Measurements from ENCODE around the gene IL13.

Gene IL13

GRCh38 chr5:132679166-132679565 is 21.2 kb downstream of the IL13 start:
- no peak for DNase-seq (ENCODE audit: low read depth, low spot score)
- Histone ChIP-seq H3K9me3 (ENCODE audit: insufficient read depth, low read length) (no peaks in the 10 kb centered on the region), H3K4me1 (ENCODE audit: insufficient read depth, insufficient read length) (no peaks in the 10 kb centered on the region), H3K27me3 (ENCODE audit: insufficient read depth, insufficient read length) (no peaks in the 10 kb centered on the region), H3K4me3 (ENCODE audit: insufficient read length, low read depth) (no peak overlapping the region), H3K9ac (ENCODE audit: insufficient read length, low read depth) (no peak overlapping the region), H3K36me3 (ENCODE audit: insufficient read depth, insufficient read length, low read length) (no peaks in the 10 kb centered on the region)
- no peak for TF ChIP-seq ZNF274 (IDR thresholded peaks at IDR 0.05; ENCODE audit: low read depth, low read length)
- TF ChIP-seq YY1 (IDR thresholded peaks at IDR 0.05; ENCODE audit: insufficient read depth, insufficient read length), result no peak
- TF ChIP-seq SUZ12 (IDR thresholded peaks at IDR 0.05; ENCODE audit: extremely low read depth, insufficient read depth, insufficient read length), result no peak

- Histone ChIP-seq H3K9ac (ENCODE audit: insufficient read length, low read depth) (no peak overlapping the region), H3K9me3 (ENCODE audit: insufficient read depth, low read length) (no peaks in the 10 kb centered on the region), H3K4me3 (ENCODE audit: insufficient read length, low read depth) (no peak overlapping the region), H3K4me1 (ENCODE audit: insufficient read depth, insufficient read length) (no peaks in the 10 kb centered on the region), H3K36me3 (ENCODE audit: insufficient read depth, insufficient read length, low read length) (no peaks in the 10 kb centered on the region), H3K27me3 (ENCODE audit: insufficient read depth, insufficient read length) (no peaks in the 10 kb centered on the region)
- TF ChIP-seq ZNF274 (IDR thresholded peaks at IDR 0.05; ENCODE audit: low read depth, low read length) (no peak), SUZ12 (IDR thresholded peaks at IDR 0.05; ENCODE audit: extremely low read depth, insufficient read depth, insufficient read length) (no peak), YY1 (IDR thresholded peaks at IDR 0.05; ENCODE audit: insufficient read depth, insufficient read length) (no peak)
- no peak for DNase-seq (ENCODE audit: low read depth, low spot score)
Observed at GRCh38 chr5:132679717-132680380, 21.9 kb downstream of the IL13 start.

DNA sequence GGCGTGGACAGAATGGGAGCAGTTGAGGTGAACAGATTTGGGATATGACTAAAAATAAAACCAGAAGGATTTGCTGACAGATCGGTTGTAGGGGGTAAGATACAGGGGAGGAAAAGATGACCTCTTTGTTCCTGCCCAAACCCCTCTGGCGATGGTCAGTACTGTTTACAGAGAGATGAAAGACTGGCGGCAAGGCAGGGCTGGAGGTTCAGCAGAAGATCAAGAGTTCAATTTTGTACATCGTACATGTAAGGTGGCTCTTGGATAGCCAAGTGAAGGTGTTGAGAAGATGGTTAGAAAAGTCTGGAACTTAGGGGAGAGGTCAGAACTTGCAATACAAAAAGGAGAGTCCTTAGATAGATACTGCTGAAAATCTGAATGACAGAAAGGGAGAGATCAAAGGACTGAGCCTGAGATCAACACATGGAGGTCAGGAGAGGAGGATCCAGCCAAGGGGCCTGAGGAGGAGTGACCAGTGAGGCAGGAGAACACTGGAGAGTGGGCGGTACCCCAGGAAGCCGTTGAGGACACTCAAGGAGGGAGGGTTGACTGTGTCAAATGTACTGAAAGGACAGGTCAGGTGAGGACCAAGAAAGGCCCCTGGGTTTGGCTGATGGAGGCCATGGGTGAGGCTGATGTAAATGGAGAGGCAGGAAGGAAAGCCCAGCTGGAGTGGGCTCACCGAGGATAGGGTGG is 23.0 kb downstream of the IL13 start:
- Histone ChIP-seq H3K36me3 (ENCODE audit: insufficient read depth, insufficient read length, low read length) (no peaks in the 10 kb centered on the region), H3K9me3 (ENCODE audit: insufficient read depth, low read length) (no peaks in the 10 kb centered on the region), H3K4me1 (ENCODE audit: insufficient read depth, insufficient read length) (no peaks in the 10 kb centered on the region), H3K27me3 (ENCODE audit: insufficient read depth, insufficient read length) (no peaks in the 10 kb centered on the region), H3K4me3 (ENCODE audit: insufficient read length, low read depth) (no peak overlapping the region), H3K9ac (ENCODE audit: insufficient read length, low read depth) (no peak overlapping the region)
- TF ChIP-seq YY1 (IDR thresholded peaks at IDR 0.05; ENCODE audit: insufficient read depth, insufficient read length), result no peak
- no peak for TF ChIP-seq ZNF274 (IDR thresholded peaks at IDR 0.05; ENCODE audit: low read depth, low read length)
- no peak for TF ChIP-seq SUZ12 (IDR thresholded peaks at IDR 0.05; ENCODE audit: extremely low read depth, insufficient read depth, insufficient read length)
- no peak for DNase-seq (ENCODE audit: low read depth, low spot score)

- Histone ChIP-seq H3K36me3 (ENCODE audit: insufficient read depth, insufficient read length, low read length) (no peaks in the 10 kb centered on the region), H3K9ac (ENCODE audit: insufficient read length, low read depth) (no peak overlapping the region), H3K9me3 (ENCODE audit: insufficient read depth, low read length) (no peaks in the 10 kb centered on the region), H3K27me3 (ENCODE audit: insufficient read depth, insufficient read length) (no peaks in the 10 kb centered on the region), H3K4me1 (ENCODE audit: insufficient read depth, insufficient read length) (no peaks in the 10 kb centered on the region), H3K4me3 (ENCODE audit: insufficient read length, low read depth) (no peak overlapping the region)
- DNase-seq (ENCODE audit: low read depth, low spot score), result no peak
- TF ChIP-seq YY1 (IDR thresholded peaks at IDR 0.05; ENCODE audit: insufficient read depth, insufficient read length) (no peak), SUZ12 (IDR thresholded peaks at IDR 0.05; ENCODE audit: extremely low read depth, insufficient read depth, insufficient read length) (no peak), ZNF274 (IDR thresholded peaks at IDR 0.05; ENCODE audit: low read depth, low read length) (no peak)
Observed at GRCh38 chr5:132681476-132681831, 23.5 kb downstream of the IL13 start.

GRCh38 chr5:132681983-132682382 is 24.0 kb downstream of the IL13 start:
- no peak overlapping the region for H3K9ac ChIP-seq (ENCODE audit: insufficient read length, low read depth)
- H3K4me1 ChIP-seq (ENCODE audit: insufficient read depth, insufficient read length), result no peaks in the 10 kb centered on the region
- H3K9me3 ChIP-seq (ENCODE audit: insufficient read depth, low read length), result no peaks in the 10 kb centered on the region
- TF ChIP-seq ZNF274 (IDR thresholded peaks at IDR 0.05; ENCODE audit: low read depth, low read length), result no peak
- TF ChIP-seq SUZ12 (IDR thresholded peaks at IDR 0.05; ENCODE audit: extremely low read depth, insufficient read depth, insufficient read length), result no peak
- no peaks in the 10 kb centered on the region for H3K36me3 ChIP-seq (ENCODE audit: insufficient read depth, insufficient read length, low read length)
- no peak overlapping the region for H3K4me3 ChIP-seq (ENCODE audit: insufficient read length, low read depth)
- no peak for DNase-seq (ENCODE audit: low read depth, low spot score)
- no peaks in the 10 kb centered on the region for H3K27me3 ChIP-seq (ENCODE audit: insufficient read depth, insufficient read length)

DNA sequence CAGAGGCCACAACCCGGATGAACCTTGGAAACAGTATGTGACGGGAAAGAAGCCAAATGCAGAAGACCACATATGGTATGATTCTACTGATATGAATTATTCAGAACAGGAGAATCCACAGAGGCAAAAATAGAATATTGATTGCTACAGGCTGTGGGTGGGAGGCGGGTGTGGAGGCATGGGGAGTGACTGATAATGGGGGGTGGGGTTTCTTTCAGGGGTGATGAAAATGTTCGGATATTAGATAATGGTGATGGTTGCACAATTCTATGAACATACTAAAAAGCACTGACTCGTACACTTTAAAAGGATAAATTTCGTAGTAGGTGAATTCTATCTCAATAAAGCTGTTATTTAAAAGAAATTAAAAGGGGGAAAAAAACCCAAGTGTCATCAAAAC is 26.5 kb downstream of the IL13 start:
- DNase-seq (ENCODE audit: low read depth, low spot score), result no peak
- H3K4me3 ChIP-seq (ENCODE audit: insufficient read length, low read depth), result no peak overlapping the region
- no peaks in the 10 kb centered on the region for H3K9me3 ChIP-seq (ENCODE audit: insufficient read depth, low read length)
- H3K9ac ChIP-seq (ENCODE audit: insufficient read length, low read depth), result no peak overlapping the region
- H3K27me3 ChIP-seq (ENCODE audit: insufficient read depth, insufficient read length), result no peaks in the 10 kb centered on the region
- no peaks in the 10 kb centered on the region for H3K36me3 ChIP-seq (ENCODE audit: insufficient read depth, insufficient read length, low read length)
- TF ChIP-seq YY1 (IDR thresholded peaks at IDR 0.05; ENCODE audit: insufficient read depth, insufficient read length) (no peak), ZNF274 (IDR thresholded peaks at IDR 0.05; ENCODE audit: low read depth, low read length) (no peak), SUZ12 (IDR thresholded peaks at IDR 0.05; ENCODE audit: extremely low read depth, insufficient read depth, insufficient read length) (no peak)
- no peaks in the 10 kb centered on the region for H3K4me1 ChIP-seq (ENCODE audit: insufficient read depth, insufficient read length)

- Histone ChIP-seq H3K9me3 (ENCODE audit: insufficient read depth, low read length) (no peaks in the 10 kb centered on the region), H3K27me3 (ENCODE audit: insufficient read depth, insufficient read length) (no peaks in the 10 kb centered on the region), H3K4me3 (ENCODE audit: insufficient read length, low read depth) (no peak overlapping the region), H3K4me1 (ENCODE audit: insufficient read depth, insufficient read length) (no peaks in the 10 kb centered on the region), H3K9ac (ENCODE audit: insufficient read length, low read depth) (no peak overlapping the region), H3K36me3 (ENCODE audit: insufficient read depth, insufficient read length, low read length) (no peaks in the 10 kb centered on the region)
- DNase-seq (ENCODE audit: low read depth, low spot score), result no peak
- no peak for TF ChIP-seq YY1 (IDR thresholded peaks at IDR 0.05; ENCODE audit: insufficient read depth, insufficient read length)
- no peak for TF ChIP-seq SUZ12 (IDR thresholded peaks at IDR 0.05; ENCODE audit: extremely low read depth, insufficient read depth, insufficient read length)
- no peak for TF ChIP-seq ZNF274 (IDR thresholded peaks at IDR 0.05; ENCODE audit: low read depth, low read length)
Observed at GRCh38 chr5:132684922-132685720, 27.1 kb downstream of the IL13 start.
